GM18507 (cell line): Measurements from ENCODE around the gene TRIM26.
"Not testable (repeated sequence)": the region's sequence is repeated elsewhere in the genome, so short reads cannot be mapped to it uniquely, and the experiment has no call there.

Experiments used
- DNase-seq: peaks from one replicate; pipeline ENCODE4 v3.0.0; 2011; ENCODE audit warnings: low read depth; ENCODE audit not compliant: insufficient read length; ENCODE audit errors: extremely low spot score
- FAIRE-seq: peaks from 2 replicates; lab custom pipeline; 2011; peaks lifted over from hg19 to GRCh38; lab: Jason Lieb, UNC

TRIM26 gene, protein sequence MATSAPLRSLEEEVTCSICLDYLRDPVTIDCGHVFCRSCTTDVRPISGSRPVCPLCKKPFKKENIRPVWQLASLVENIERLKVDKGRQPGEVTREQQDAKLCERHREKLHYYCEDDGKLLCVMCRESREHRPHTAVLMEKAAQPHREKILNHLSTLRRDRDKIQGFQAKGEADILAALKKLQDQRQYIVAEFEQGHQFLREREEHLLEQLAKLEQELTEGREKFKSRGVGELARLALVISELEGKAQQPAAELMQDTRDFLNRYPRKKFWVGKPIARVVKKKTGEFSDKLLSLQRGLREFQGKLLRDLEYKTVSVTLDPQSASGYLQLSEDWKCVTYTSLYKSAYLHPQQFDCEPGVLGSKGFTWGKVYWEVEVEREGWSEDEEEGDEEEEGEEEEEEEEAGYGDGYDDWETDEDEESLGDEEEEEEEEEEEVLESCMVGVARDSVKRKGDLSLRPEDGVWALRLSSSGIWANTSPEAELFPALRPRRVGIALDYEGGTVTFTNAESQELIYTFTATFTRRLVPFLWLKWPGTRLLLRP

GRCh38 chr6:30212865-30213666 lies at the start of gene TRIM26:
TSS of gene TRIM26 (minus strand) at chr6:30213406. CDS start at chr6:30199103, 14,303 bp downstream.
- FAIRE-seq (peak; percentile 97), DNase-seq (peak; percentile 94)

- DNase-seq = no peak
- FAIRE-seq = no peak
These were observed 46.9 kb upstream of the TRIM26 start for GRCh38 chr6:30260036-30260504.

GRCh38 chr6:30259140-30260035 lies 46.2 kb upstream of the TRIM26 start:
- DNase-seq = peak; percentile 83

GRCh38 chr6:30258204-30258603 lies 45.0 kb upstream of the TRIM26 start:
- DNase-seq (no peak), FAIRE-seq (peak; percentile 38)

More at GRCh38 chr6:30259140-30260035, 46.2 kb upstream of the TRIM26 start:
- FAIRE-seq = peak; percentile 94

GRCh38 chr6:30252417-30252816 lies 39.2 kb upstream of the TRIM26 start:
- not testable (repeated sequence) for DNase-seq, FAIRE-seq

GRCh38 chr6:30244560-30244959 lies 31.4 kb upstream of the TRIM26 start:
- DNase-seq (no peak), FAIRE-seq (no peak)

DNA sequence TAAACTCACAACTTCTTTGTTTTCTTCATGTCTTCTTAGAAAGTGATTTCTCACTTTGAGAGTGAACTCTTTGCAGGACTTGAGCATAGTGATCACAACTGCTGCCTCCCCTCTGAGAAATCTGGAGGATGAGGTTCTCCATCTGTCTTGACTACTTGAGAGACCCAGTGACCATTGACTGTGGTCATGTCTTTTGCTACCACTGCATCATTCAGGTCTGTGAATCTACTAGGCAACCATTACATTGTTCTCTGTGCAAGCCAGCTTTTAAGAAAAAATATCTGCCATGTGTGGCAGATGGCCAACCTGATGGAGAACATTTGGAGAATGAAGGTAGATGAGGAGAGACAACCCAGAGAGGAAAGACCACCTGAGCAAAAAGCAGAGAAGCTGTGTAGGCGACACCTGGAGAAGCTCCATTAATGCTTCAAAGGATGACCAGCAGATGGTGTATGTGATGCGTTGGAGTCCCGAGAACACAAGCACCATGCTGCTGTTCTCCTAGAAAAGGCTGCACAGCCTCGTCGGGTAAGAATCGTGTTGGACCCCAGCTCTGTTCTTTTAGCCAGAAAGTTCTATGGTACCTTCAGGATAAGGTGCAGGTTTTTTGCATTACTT lies 25.1 kb upstream of the TRIM26 start:
- DNase-seq (no peak), FAIRE-seq (peak; percentile 83)

GRCh38 chr6:30234356-30234755 lies 21.1 kb upstream of the TRIM26 start:
- FAIRE-seq (no peak), DNase-seq (no peak)

DNA sequence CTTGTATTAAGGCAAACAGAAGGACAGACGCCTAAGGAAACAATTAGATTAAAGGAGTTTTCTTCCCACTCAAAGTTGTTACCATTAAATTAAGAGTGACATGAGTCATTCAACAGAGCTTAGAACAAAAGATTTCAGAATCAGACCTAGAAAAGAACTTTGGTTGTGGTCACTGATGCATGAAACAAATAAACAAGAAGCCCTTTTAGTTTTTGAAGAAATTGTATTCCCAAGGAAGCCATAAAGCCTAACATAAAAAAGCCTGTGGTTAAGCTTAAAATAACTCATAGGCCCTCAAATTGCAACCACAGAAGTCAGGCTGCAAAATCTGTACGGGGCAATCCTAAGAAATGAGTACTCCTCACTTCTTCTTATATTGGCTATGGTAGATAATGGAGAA lies 17.9 kb upstream of the TRIM26 start:
- FAIRE-seq = no peak
- no peak for DNase-seq

DNA sequence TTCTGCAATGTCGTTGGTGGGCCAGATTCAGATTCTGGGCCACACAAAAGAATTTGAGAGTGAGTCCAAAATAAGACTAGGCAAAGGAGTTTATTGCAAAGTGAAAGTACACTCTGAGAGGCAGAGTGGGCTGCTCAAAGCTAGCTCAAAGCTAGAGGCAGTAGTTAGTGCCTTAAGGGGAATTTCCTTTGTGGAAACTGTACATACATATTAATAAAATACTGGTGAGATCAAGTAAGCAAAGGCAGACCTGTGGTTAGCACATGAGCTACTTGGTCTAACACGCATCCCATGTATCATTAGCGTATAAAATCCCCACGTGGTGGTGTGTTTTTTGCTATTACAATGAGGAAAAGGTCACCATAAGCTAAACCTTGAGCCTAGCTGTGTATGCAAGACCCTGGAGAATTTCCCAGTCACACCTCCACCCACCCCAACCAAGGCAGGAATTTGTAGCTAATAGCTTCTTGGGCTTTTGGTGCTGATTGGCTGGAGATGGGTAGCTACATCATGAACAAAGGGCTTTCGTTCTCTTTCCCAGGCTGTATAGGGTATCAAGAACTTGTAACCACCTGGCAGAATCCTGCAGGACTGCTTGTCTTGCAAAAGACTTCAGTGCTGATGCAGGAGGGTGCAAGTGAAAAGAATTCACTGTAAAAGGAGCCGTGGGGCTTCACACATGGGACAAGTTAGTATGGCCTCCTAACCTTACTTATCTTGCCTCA lies 14.7 kb upstream of the TRIM26 start:
- peak; percentile 39 for FAIRE-seq

GRCh38 chr6:30227242-30227722 lies 14.1 kb upstream of the TRIM26 start:
- DNase-seq = no peak
- FAIRE-seq = no peak

More for the DNA sequence above, 14.7 kb upstream of the TRIM26 start:
- no peak for DNase-seq

GRCh38 chr6:30223339-30223738 lies 10.1 kb upstream of the TRIM26 start:
- FAIRE-seq = no peak
- DNase-seq = no peak

GRCh38 chr6:30221956-30222355 lies 8.8 kb upstream of the TRIM26 start:
- not testable (repeated sequence) for FAIRE-seq, DNase-seq

DNA sequence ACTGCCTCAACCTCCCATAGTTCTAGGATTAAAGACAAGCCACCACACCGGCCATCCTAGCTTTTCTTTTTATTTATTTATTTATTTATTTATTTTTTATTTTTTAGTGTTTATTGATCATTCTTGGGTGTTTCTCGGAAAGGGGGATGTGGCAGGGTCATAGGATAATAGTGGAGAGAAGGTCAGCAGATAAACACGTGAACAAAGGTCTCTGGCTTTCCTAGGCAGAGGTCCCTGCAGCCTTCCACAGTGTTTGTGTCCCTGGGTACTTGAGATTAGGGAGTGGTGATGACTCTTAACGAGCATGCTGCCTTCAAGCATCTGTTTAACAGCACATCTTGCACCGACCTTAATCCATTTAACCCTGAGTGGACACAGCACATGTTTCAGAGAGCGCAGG lies 8.2 kb upstream of the TRIM26 start:
- DNase-seq, FAIRE-seq: not testable (repeated sequence)

- FAIRE-seq = peak; percentile 56
These were observed 6.0 kb upstream of the TRIM26 start for GRCh38 chr6:30219244-30219643.

GRCh38 chr6:30216096-30216495 lies 2.9 kb upstream of the TRIM26 start:
- DNase-seq (no peak), FAIRE-seq (no peak)

More at GRCh38 chr6:30219244-30219643, 6.0 kb upstream of the TRIM26 start:
- DNase-seq = no peak

- FAIRE-seq (no peak), DNase-seq (no peak)
These were observed 1.4 kb upstream of the TRIM26 start for GRCh38 chr6:30214657-30214982.
